GM12878 (cell line): ENCODE measurements around the gene SIRT2. TPM values are rescaled to one million over a fixed set of nuclear protein-coding genes. Genes with fewer than 3 reads are reported as not detected.

Experiments
- ATF7 ChIP-seq: fragments of 450-650 bp; IDR thresholded peaks from 2 replicates; pipeline ENCODE4 v1.6.1; 2016; ENCODE audit warnings: low read depth, mild to moderate bottlenecking
- BMI1 ChIP-seq: fragments of 450-650 bp; IDR thresholded peaks from 2 replicates; pipeline ENCODE4 v1.6.1; 2016; ENCODE audit warnings: mild to moderate bottlenecking, moderate library complexity, borderline replicate concordance
- DPF2 ChIP-seq: fragments of 450-650 bp; IDR thresholded peaks from 2 replicates; pipeline ENCODE4 v1.6.1; 2017; ENCODE audit warnings: mild to moderate bottlenecking
- EP300 ChIP-seq, 2 experiments: fragments of 150-350 bp in 1 of 2; IDR thresholded peaks; 2 replicates each; pipeline ENCODE4 v1.6.1; 2011 to 2012; ENCODE audit warnings: low read depth in 2 of 2, low read length in 2 of 2, borderline replicate concordance in 1 of 2, improper control_type of control experiment in 1 of 2, inconsistent platforms in 1 of 2; ENCODE audit not compliant: control insufficient read depth in 1 of 2
- ETV6 ChIP-seq, 2 experiments: fragments of 450-650 bp in 1 of 2; IDR thresholded peaks in 1 of 2; conservative IDR thresholded peaks in 1 of 2; 2 replicates each; pipeline ENCODE4 v1.6.1; 2014; ENCODE audit warnings: antibody characterized with exemption in 1 of 2, borderline replicate concordance in 1 of 2, low read depth in 1 of 2, mild to moderate bottlenecking in 1 of 2, moderate library complexity in 1 of 2
- GATAD2B ChIP-seq: fragments of 450-650 bp; conservative IDR thresholded peaks from 2 replicates; pipeline ENCODE4 v1.6.1; 2017; ENCODE audit warnings: low read depth, mild to moderate bottlenecking, moderate library complexity
- MTA2 ChIP-seq: fragments of 450-650 bp; IDR thresholded peaks from 2 replicates; pipeline ENCODE4 v1.6.1; 2016; ENCODE audit warnings: low read depth, mild to moderate bottlenecking, moderate library complexity
- MXI1 ChIP-seq: fragments of 150-350 bp; IDR thresholded peaks from 2 replicates; pipeline ENCODE4 v1.6.1; 2011; ENCODE audit warnings: low read depth, mild to moderate bottlenecking, inconsistent platforms, low read length, improper control_type of control experiment
- PAX5 ChIP-seq: IDR thresholded peaks from 2 replicates; pipeline ENCODE4 v1.6.1; 2011; ENCODE audit warnings: low read depth, low read length, borderline replicate concordance
- RUNX3 ChIP-seq: IDR thresholded peaks from 2 replicates; pipeline ENCODE4 v1.6.1; 2012; ENCODE audit warnings: low read length, inconsistent platforms
- SMAD5 ChIP-seq: IDR thresholded peaks from 2 replicates; pipeline ENCODE4 v1.6.1; 2016; ENCODE audit warnings: antibody characterized with exemption, low read depth
- ZBED1 ChIP-seq: IDR thresholded peaks from 2 replicates; pipeline ENCODE4 v1.6.1; 2016; ENCODE audit warnings: borderline replicate concordance
- polyA plus RNA-seq, 11 experiments: library from polyadenylated mRNA; depleted of rRNA in 4 of 11; unstranded in 6 of 11; stranded (reverse) in 5 of 11; fragments of >200 nt; fragmentation: Nextera tagmentation in 4 of 11; fragmentation: Illumina TruSeq in 1 of 11; extraction: Ambion mirVana in 4 of 11; extraction: Trizol in 1 of 11; gene quantifications; 1 replicate in 1 of 11; 2 replicates in 10 of 11; pipeline versions ENCODE4 v1.2.1 to v1.2.3, GENCODE V29; 2011 to 2016; ENCODE audit warnings: inconsistent platforms in 2 of 11, missing spikeins in 2 of 11, low read depth in 1 of 11
- total RNA-seq, 4 experiments: library from RNA; depleted of rRNA in 3 of 4; stranded (reverse); fragments of >200 nt in 3 of 4; fragmentation: Illumina TruSeq in 1 of 4; extraction: Trizol in 1 of 4; gene quantifications; 2 replicates each; pipeline versions ENCODE4 v1.2.1 to v1.2.3, GENCODE V29; 2013 to 2021
- TF ChIP-seq, protein P1 (sequence below): fragments of 450-650 bp; IDR thresholded peaks from 2 replicates; pipeline ENCODE4 v1.6.1; 2017; ENCODE audit warnings: mild to moderate bottlenecking, moderate library complexity
- TF ChIP-seq, protein P2 (sequence below): fragments of 450-650 bp; IDR thresholded peaks from 2 replicates; pipeline ENCODE4 v1.6.1; 2016; ENCODE audit warnings: mild to moderate bottlenecking
- TF ChIP-seq, protein P3 (sequence below): fragments of 450-650 bp; IDR thresholded peaks from 2 replicates; pipeline ENCODE4 v1.6.1; 2016; ENCODE audit warnings: mild to moderate bottlenecking
- TF ChIP-seq, protein P4 (sequence below): fragments of 150-350 bp; IDR thresholded peaks from 2 replicates; pipeline ENCODE4 v1.6.1; 2014; ENCODE audit warnings: mild to moderate bottlenecking, low read depth, low read length

SIRT2 gene
- total and polyA plus RNA-seq, 10 of the 15 experiments (the other 5 are each of a cell fraction or from before 2014, with no cell fraction given) = 1.4 to 38.7 (median 24.1) TPM

DNA sequence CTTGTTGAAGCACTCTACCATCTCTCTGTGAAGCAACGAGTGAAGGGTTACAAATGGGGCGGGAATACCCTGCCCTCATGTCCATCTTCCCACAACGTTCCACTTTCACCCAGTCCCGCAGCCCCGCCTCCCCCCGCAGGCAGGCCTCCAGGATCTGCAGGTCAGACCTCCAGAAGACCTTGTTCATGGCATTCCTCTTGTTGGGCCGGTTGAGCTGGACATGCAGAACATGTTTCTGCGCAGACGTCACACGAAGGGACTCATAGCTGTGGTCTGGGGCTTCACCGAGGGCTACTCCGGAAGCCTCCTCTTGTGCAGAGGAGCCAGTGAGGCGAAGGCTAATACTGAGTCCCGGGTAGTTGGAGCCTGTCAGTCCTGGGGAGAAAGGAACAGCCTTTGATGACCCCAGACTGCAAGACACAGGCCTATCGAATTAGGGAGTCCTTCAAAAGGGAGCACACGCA is 68.2 kb downstream of the SIRT2 start (continued):
- TF ChIP-seq, protein P1, sequence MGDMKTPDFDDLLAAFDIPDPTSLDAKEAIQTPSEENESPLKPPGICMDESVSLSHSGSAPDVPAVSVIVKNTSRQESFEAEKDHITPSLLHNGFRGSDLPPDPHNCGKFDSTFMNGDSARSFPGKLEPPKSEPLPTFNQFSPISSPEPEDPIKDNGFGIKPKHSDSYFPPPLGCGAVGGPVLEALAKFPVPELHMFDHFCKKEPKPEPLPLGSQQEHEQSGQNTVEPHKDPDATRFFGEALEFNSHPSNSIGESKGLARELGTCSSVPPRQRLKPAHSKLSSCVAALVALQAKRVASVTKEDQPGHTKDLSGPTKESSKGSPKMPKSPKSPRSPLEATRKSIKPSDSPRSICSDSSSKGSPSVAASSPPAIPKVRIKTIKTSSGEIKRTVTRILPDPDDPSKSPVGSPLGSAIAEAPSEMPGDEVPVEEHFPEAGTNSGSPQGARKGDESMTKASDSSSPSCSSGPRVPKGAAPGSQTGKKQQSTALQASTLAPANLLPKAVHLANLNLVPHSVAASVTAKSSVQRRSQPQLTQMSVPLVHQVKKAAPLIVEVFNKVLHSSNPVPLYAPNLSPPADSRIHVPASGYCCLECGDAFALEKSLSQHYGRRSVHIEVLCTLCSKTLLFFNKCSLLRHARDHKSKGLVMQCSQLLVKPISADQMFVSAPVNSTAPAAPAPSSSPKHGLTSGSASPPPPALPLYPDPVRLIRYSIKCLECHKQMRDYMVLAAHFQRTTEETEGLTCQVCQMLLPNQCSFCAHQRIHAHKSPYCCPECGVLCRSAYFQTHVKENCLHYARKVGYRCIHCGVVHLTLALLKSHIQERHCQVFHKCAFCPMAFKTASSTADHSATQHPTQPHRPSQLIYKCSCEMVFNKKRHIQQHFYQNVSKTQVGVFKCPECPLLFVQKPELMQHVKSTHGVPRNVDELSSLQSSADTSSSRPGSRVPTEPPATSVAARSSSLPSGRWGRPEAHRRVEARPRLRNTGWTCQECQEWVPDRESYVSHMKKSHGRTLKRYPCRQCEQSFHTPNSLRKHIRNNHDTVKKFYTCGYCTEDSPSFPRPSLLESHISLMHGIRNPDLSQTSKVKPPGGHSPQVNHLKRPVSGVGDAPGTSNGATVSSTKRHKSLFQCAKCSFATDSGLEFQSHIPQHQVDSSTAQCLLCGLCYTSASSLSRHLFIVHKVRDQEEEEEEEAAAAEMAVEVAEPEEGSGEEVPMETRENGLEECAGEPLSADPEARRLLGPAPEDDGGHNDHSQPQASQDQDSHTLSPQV = no peak
- TF ChIP-seq GATAD2B (peak; percentile 77; the same call in 1 of the 2 replicates), BMI1 (no peak), MXI1 (peak; percentile 32; the same call in 1 of the 2 replicates), ZBED1 (0 out of 2 replicates have a peak, but pooled peaks have one; percentile 17), MTA2 (peak; percentile 29; the same call in 1 of the 2 replicates), RUNX3 (peak; percentile 73), EP300 (IDR thresholded peaks at IDR 0.05; ENCODE audit: borderline replicate concordance in 1 of 2, control insufficient read depth in 1 of 2, low read depth in 2 of 2, low read length in 2 of 2) (no peak), ETV6 (conservative IDR thresholded peaks at IDR 0.05 in 1 of 2, IDR thresholded peaks at IDR 0.05 in 1 of 2; ENCODE audit: borderline replicate concordance in 1 of 2, low read depth in 1 of 2) (no peak), ATF7 (peak; percentile 56), PAX5 (no peak), DPF2 (peak; percentile 93), SMAD5 (no peak)
- TF ChIP-seq, protein P2, sequence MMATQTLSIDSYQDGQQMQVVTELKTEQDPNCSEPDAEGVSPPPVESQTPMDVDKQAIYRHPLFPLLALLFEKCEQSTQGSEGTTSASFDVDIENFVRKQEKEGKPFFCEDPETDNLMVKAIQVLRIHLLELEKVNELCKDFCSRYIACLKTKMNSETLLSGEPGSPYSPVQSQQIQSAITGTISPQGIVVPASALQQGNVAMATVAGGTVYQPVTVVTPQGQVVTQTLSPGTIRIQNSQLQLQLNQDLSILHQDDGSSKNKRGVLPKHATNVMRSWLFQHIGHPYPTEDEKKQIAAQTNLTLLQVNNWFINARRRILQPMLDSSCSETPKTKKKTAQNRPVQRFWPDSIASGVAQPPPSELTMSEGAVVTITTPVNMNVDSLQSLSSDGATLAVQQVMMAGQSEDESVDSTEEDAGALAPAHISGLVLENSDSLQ = peak; percentile 82
- TF ChIP-seq, protein P3, sequence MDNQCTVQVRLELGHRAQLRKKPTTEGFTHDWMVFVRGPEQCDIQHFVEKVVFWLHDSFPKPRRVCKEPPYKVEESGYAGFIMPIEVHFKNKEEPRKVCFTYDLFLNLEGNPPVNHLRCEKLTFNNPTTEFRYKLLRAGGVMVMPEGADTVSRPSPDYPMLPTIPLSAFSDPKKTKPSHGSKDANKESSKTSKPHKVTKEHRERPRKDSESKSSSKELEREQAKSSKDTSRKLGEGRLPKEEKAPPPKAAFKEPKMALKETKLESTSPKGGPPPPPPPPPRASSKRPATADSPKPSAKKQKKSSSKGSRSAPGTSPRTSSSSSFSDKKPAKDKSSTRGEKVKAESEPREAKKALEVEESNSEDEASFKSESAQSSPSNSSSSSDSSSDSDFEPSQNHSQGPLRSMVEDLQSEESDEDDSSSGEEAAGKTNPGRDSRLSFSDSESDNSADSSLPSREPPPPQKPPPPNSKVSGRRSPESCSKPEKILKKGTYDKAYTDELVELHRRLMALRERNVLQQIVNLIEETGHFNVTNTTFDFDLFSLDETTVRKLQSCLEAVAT = peak; percentile 64; the same call in 1 of the 2 replicates
- TF ChIP-seq, protein P4, sequence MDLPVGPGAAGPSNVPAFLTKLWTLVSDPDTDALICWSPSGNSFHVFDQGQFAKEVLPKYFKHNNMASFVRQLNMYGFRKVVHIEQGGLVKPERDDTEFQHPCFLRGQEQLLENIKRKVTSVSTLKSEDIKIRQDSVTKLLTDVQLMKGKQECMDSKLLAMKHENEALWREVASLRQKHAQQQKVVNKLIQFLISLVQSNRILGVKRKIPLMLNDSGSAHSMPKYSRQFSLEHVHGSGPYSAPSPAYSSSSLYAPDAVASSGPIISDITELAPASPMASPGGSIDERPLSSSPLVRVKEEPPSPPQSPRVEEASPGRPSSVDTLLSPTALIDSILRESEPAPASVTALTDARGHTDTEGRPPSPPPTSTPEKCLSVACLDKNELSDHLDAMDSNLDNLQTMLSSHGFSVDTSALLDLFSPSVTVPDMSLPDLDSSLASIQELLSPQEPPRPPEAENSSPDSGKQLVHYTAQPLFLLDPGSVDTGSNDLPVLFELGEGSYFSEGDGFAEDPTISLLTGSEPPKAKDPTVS = no peak
